C4-2B (cell line): ENCODE measurements around the gene KHSRP.

Experiments used
- ZFX ChIP-seq: fragments of 450-650 bp; IDR thresholded peaks from 2 replicates; pipeline ENCODE4 v1.6.1; 2017
- TF ChIP-seq, protein P1 (sequence below): fragments of 450-650 bp; conservative IDR thresholded peaks from 2 replicates; pipeline ENCODE4 v1.5.1; 2017; ENCODE audit warnings: mild to moderate bottlenecking

DNA sequence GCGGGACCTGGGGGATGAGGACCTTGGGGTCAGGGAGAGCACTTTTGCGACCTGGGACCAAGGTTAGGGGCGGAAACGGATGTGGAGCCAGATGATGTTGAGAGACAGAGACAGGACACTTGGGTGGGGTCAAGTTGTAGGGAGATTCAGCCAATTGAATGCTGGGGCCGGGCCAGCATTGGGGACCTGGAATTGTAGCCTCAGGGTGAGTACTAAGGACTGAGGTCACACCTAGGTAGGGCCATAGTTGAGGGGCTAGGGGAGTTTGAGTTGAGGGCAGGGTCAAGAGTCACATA lies 50.9 kb downstream of the KHSRP start:
- TF ChIP-seq, protein P1, sequence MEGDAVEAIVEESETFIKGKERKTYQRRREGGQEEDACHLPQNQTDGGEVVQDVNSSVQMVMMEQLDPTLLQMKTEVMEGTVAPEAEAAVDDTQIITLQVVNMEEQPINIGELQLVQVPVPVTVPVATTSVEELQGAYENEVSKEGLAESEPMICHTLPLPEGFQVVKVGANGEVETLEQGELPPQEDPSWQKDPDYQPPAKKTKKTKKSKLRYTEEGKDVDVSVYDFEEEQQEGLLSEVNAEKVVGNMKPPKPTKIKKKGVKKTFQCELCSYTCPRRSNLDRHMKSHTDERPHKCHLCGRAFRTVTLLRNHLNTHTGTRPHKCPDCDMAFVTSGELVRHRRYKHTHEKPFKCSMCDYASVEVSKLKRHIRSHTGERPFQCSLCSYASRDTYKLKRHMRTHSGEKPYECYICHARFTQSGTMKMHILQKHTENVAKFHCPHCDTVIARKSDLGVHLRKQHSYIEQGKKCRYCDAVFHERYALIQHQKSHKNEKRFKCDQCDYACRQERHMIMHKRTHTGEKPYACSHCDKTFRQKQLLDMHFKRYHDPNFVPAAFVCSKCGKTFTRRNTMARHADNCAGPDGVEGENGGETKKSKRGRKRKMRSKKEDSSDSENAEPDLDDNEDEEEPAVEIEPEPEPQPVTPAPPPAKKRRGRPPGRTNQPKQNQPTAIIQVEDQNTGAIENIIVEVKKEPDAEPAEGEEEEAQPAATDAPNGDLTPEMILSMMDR: no peak
- TF ChIP-seq ZFX: no peak
